Measurements from ENCODE around the gene IDH1. TPM values are rescaled to one million over a fixed set of nuclear protein-coding genes. Genes with fewer than 3 reads are reported as not detected.

IDH1 gene
- total RNA-seq, 1 experiment from 2014 or later, result 50.2 TPM

- H3K4me1 Mint-ChIP-seq (ENCODE audit: insufficient read depth, unreplicated experiment), result peaks cover 28% of the 10 kb centered on the region
- no peak for TF ChIP-seq CTCF (IDR thresholded peaks at IDR 0.05; ENCODE audit: unreplicated experiment)
- intact Hi-C loops (cut with micrococcal nuclease), result no loop called here
- TSS peak; percentile 77 for BruUV-seq (replicated peaks)
- DNase-seq (ENCODE audit: unreplicated experiment), result no peak
- ChIA-PET POLR2A (interaction anchor here (0.6 to 6.4 kb wide), 15 partner anchors 8 to 1087 kb away, joined by 3 to 159 read pairs (median 4); partner anchors contain the start of genes KLF7 and PIKFYVE), CTCF (interaction anchor here (0.6 to 7.4 kb wide), 12 partner anchors 11 to 508 kb away, joined by 3 to 104 read pairs (median 4); partner anchors contain the start of gene PIKFYVE)
- no peaks in the 10 kb centered on the region for H3K27me3 Mint-ChIP-seq (ENCODE audit: insufficient read depth, unreplicated experiment)
- peaks cover 31% of the 10 kb centered on the region for H3K36me3 Mint-ChIP-seq (ENCODE audit: insufficient read depth, unreplicated experiment)
- peak overlapping the region; percentile 83 for H3K4me3 Mint-ChIP-seq (ENCODE audit: unreplicated experiment)
- peak overlapping the region; percentile 59 for H3K27ac Mint-ChIP-seq (ENCODE audit: low read depth, unreplicated experiment)
- no peaks in the 10 kb centered on the region for H3K9me3 Mint-ChIP-seq (ENCODE audit: unreplicated experiment)
Observed at GRCh38 chr2:208253600-208254117, 1.2 kb downstream of the IDH1 start.

- CTCF ChIA-PET, result interaction anchor here (0.6 to 7.4 kb wide), 13 partner anchors 11 to 694 kb away, joined by 3 to 104 read pairs (median 5); partner anchors contain the start of gene PIKFYVE
- H3K27me3 Mint-ChIP-seq (ENCODE audit: insufficient read depth, unreplicated experiment), result no peaks in the 10 kb centered on the region
- peak overlapping the region; percentile 83 for H3K4me3 Mint-ChIP-seq (ENCODE audit: unreplicated experiment)
- POLR2A ChIA-PET, result interaction anchor here (0.6 to 6.4 kb wide), 11 partner anchors 14 to 1087 kb away, joined by 3 to 159 read pairs (median 4); partner anchors contain the start of genes KLF7 and PIKFYVE
- no TSS peak for BruUV-seq (replicated peaks)
- DNase-seq (ENCODE audit: unreplicated experiment), result no peak
- H3K36me3 Mint-ChIP-seq (ENCODE audit: insufficient read depth, unreplicated experiment), result peaks cover 38% of the 10 kb centered on the region
- no peak for TF ChIP-seq CTCF (IDR thresholded peaks at IDR 0.05; ENCODE audit: unreplicated experiment)
- intact Hi-C loops (cut with micrococcal nuclease), result no loop called here
- H3K4me1 Mint-ChIP-seq (ENCODE audit: insufficient read depth, unreplicated experiment), result peaks cover 28% of the 10 kb centered on the region
- peak overlapping the region; percentile 59 for H3K27ac Mint-ChIP-seq (ENCODE audit: low read depth, unreplicated experiment)
- no peaks in the 10 kb centered on the region for H3K9me3 Mint-ChIP-seq (ENCODE audit: unreplicated experiment)
Observed at GRCh38 chr2:208252716-208253492, 2.0 kb downstream of the IDH1 start.

- POLR2A ChIA-PET, result interaction anchor here (0.7 to 6.4 kb wide), 3 partner anchors 16 to 1992 kb away, joined by 3 to 159 read pairs (median 3); partner anchors contain the start of gene PIKFYVE
Observed at GRCh38 chr2:208251098-208251497, 3.8 kb downstream of the IDH1 start.

More at GRCh38 chr2:208251098-208251497, 3.8 kb downstream of the IDH1 start:
- Mint-ChIP-seq H3K4me3 (ENCODE audit: unreplicated experiment) (no peak overlapping the region), H3K36me3 (ENCODE audit: insufficient read depth, unreplicated experiment) (peaks cover 56% of the 10 kb centered on the region), H3K4me1 (ENCODE audit: insufficient read depth, unreplicated experiment) (peaks cover 28% of the 10 kb centered on the region), H3K27me3 (ENCODE audit: insufficient read depth, unreplicated experiment) (no peaks in the 10 kb centered on the region), H3K9me3 (ENCODE audit: unreplicated experiment) (no peaks in the 10 kb centered on the region), H3K27ac (ENCODE audit: low read depth, unreplicated experiment) (peak overlapping the region; percentile 71)
- intact Hi-C loops (cut with micrococcal nuclease), result no loop called here
- TF ChIP-seq CTCF (IDR thresholded peaks at IDR 0.05; ENCODE audit: unreplicated experiment), result no peak
- CTCF ChIA-PET, result interaction anchor here (0.7 to 7.4 kb wide), 4 partner anchors 75 to 1469 kb away, joined by 3 to 104 read pairs (median 4); no protein-coding TSS in a partner anchor
- DNase-seq (ENCODE audit: unreplicated experiment), result no peak
- BruUV-seq (replicated peaks), result no TSS peak
